Islet precursor cell (in vitro differentiated cells): Measurements from ENCODE around the gene MEIS1.

Experiments used
- DNase-seq: peaks from one replicate; pipeline ENCODE4 v3.0.0-alpha.2; 2018

MEIS1 gene

DNA sequence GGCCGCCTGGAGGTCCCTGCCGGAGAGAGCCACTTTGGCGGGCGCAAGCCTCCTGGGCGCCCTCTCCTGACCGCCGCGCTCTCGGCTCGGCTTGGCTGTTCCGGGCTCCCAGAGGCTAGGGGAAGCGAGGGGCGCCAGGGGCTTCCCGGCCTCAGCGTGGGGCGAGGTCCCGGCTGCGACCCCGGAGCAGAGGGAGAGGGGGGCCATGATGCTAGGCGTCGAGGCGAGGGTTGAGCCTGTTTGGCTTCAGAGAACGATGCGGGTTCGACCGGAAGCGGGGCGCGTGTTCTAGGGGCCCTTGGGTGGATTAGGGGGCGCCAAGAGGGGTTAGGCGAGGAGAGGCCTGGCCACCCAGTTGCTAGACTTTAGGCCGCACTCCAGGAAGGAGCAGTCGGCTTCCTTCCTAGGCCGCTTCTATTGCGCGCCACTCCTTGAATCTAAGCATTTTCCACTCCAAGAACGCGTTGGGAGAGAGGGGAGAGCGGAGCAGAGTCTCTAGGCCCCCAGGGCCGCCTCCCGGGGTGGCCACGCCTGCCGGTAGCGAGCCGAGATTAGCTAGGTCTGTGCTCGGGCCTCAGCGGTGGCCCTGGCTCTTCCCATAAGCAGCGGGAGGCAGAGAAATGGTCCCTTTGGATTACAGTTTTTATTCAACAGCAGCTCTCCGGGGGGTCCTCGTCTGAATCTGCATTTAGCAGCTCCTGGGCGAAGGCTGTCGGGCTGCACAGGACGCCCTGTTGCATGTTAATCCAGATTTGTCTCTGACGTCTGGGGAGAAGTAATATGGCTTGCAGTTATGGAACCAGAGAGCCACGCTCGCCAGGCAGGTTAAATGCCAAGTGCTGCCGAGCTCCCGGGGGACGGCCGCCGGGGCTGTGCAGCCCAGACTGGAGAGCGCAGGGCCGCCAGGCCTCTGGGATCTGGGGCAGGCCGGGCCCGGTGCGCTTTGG is 11.3 kb downstream of the MEIS1 start:
- peak; percentile 86 for DNase-seq

DNA sequence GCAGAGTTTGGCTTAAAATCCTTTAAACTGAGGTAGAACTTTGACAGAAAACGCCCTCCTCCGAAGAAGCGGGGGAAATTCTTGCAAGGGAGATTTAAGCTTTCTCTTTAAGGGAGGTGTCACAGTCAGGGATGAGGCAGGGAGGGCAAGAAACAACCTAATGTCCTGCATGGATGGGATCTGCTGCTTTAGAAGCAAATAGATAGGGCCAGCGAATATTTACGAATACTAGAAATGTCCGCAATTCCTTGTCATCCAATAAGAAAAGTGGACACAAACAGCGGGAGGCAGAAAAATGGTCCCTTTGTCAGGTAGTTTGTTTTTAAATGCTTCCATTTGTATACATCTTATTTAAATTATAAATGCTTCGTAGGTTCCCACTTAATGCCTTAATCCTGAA is 12.0 kb downstream of the MEIS1 start:
- no peak for DNase-seq

DNA sequence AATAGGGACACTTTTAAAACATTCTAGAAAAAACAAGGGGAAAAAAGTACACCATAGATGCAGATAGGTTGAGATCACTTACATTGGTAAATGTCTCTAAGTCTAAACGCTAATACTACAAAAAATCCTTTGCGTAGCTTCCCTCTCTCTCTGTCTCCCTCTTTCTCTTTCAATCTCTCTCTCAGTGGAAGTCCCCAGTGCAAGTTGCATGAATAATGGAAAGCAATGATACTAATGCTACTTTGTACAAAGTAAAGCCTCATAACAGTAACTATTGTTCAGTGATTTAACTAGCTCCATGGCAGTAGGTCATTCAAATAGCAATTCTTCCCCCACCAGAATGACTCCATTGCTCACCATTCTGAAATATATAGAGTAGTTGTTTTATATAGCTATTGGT is 12.8 kb downstream of the MEIS1 start:
- no peak for DNase-seq

DNA sequence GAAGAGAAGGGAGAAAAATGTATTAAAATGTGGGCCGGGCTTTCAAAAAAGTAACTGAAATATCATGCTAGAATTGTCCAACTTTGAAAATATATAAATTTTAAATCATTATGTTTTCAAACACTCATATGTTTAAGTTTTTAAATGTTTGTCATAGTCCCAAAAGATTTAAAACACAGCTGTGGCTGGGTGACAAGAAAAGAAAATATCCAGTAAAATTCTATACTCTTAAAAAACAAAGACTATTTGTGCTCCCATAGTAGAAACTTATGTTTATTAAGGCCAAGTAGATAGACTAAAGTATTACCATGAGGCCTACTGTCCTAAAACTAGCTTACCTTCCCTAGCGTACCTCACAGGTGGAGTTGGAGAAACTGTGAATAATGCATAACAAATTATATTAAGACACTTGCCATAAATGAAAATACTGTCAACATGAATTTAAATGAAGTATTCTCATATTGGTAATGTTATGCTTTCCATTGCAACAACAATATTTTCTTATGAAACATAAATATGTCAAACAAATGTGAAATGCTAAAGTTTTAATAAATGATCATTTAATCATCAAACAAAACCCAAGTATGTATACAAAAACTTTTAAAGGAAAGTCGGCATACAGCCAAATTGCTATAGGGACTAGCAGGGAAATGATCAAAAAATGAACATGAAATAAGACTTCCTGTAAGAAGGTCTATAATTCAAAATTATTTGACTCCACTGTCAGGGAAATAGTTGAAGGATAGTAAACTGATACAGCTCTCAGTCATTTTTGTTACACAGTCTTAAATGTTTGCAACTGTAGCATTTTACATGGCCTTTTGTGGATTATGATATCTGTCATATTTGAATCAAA is 13.4 kb downstream of the MEIS1 start:
- DNase-seq = no peak

DNA sequence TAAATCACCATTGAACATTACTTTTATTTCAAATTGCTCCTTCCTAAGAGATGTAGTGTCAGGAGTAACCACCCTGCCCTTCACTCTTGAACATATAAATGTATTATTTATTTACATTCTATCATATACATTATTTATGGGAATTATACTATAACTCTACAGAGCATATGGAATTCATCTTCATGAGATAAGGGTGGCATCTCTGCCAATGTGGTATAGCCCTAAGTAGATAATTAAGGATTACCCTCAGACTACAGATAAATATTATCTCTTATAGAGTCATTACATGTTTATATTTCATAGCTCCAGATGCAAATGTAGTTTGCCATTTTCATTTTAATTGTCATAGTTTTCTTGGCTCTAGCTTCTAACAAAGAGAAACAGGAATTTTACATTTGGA is 17.3 kb downstream of the MEIS1 start:
- DNase-seq = no peak

DNA sequence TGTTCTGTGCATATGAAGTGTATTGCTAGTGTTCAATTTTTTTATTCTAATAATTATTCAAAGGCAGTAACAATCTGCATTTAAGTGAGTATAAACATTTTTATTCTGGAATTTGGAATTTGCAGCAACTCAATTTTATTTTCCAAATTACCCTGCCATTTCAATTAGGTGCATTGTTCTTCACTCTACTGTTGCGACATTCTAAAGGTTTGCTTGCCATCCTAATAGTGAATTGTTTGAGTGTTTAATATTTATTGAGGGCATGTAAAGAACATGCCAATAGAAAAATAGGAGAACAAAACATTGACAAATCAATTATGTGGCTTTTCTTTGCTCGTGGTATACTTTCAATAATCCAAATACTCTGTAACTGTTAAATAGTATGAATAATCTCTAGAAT is 18.0 kb downstream of the MEIS1 start:
- no peak for DNase-seq

DNA sequence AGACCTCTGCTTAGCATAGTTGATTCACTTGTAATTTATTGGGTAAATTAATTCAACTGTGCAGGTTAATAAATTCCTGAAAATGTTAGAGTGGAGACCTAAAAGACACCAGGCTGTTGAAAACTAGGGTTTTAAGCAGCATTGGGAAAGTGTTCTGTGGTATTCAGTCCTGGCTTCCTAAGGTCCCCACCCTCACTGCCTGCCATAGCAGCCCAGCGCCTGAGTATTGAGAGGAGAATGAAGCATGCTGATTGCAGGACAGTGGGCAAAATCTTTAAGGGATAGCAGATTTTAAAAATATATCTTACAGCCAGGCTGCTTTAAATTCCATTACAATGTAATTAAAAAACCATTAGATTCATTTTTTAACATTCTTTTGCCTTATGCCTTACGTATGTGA is 20.6 kb downstream of the MEIS1 start:
- no peak for DNase-seq

DNA sequence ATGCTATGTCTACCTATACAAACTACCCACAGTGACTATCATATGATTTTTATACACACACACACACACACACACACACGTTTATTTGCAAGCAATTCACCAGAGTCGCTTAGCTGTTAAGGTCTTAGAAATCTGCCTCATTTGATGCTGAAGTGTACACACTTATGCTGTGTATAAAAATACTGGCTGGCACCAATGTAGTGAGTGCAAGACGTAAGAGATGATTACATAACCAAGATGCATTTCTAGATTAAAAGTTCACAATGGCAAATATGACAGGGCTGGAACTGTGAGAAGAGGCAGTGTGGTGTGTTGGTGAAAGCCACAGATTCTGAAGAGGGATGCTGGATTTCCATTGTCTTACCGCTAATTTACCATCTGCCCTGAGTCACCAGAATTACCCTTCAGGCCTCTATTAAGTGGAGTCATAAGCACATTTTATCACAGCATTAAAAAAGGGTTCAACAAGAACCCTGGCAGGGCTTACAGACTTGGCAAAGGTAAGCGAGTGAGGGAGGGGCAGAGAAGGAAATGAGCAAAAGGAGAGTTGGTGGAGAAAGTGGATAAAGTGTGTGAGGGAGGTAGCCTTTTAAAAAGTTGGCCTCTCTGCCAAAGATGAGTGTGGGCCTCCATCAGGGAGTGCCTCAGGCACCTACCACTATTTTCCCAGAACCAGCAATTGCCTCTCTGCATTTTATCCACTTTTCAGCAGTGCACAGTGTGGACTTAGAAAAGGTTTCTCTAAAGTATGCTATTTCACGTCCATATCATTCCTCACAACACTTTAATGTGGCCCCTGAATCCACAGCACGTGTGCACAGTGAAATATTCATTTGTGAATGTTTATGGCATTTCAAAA is 21.5 kb downstream of the MEIS1 start:
- DNase-seq = no peak

DNA sequence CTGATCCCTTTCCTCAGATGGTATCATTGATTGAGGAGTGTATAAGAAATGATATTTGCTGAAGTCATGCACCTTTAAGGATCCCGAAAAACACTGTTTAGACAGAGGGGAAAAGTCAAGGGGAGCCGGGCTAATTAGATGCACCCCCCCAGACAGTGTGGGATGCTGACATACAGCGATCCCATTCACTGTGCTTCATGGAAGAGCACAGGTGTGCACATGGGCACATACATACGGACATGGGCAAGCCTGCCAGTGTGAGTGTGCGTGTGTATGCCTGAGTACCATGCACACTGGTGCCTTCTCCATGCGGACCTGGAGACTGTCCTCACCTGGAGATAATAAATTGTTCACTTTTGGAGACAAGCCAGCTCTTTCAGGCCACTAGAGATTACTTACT is 22.6 kb downstream of the MEIS1 start:
- DNase-seq = no peak

DNA sequence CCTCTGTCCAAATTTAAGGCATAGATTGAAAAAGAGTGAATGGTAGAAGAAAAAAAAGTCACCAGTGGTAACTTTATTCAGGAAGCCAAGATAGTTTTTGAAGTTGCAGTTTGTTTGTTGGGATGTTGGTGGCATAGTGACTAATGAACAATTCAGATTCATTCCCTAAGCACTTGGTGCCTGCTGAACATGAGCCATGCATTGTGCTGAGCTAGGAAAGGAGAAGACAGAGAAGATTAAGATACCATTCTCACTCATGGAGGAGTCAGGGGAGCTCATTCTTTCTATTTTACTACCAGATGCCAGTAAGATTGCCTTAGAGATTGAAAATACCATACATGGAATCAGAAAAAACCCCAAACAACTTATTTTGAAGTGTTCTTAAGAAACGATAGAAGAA is 25.1 kb downstream of the MEIS1 start:
- DNase-seq = no peak

DNA sequence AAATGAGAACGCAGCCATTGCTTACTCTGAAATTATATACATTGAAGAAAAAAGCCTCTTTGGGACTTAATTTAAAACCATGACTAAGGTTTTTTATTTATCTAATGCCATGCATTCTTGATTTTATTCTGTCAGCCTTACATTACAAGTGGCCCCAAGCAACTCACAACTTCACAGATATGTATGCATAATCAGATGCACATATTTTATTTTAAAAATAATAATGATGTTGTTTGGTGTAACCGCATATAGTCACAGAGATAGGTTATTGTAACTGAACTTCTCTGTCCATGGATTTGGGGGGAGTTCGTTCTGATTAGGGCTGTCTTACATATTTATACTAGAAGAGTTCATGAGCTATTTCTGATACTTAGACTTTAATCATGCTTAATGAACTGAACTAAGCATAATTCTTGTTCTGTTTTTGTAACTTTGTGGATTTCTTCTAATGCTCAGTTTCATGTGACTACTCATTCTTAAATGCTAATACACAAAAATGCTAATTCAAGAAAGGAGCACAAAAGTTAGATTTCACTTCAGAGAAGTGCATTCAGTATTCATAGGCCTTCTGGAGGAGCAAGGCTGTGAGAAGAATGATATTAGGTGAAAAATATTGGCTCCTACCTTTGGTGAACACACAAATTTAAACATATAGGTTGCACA is 26.2 kb downstream of the MEIS1 start:
- no peak for DNase-seq

DNA sequence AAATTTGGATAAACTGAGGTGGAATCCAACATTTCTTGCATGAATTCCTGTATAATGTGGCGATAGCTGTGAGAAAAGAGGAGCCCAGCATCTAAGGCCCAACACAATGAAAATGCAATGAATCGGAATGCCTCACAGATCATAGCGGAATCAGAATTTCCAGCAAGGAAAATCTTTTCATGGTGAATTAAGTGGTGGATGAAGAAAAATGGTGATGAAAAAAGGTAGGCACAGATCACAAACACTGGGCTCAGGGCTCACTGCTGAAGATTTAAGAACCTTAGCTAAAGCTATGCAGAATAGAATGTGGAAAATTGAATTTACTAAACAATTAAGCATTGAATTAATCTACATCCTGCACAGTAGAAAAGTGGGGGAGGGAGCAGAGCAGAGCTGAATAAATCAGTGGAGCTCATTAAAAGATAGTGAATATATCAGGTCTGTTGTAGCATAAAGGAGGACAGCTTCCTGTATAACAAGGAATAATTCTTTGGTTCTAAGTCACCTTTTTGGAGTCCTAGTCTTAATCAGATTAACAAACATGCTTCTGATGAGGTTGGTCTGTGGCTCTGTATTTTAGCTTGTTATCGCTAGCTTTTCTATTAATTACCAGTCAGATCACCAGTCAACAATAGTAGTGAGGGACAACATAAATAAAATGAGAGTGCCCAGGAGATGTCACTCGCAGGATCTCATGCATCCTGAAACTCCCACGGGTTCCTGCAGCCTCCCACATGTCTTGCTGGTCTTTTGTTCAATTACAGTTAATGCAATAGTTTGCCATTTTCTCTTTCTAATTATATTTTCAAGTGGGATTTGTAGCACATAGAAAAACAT is 27.0 kb downstream of the MEIS1 start:
- no peak for DNase-seq

DNA sequence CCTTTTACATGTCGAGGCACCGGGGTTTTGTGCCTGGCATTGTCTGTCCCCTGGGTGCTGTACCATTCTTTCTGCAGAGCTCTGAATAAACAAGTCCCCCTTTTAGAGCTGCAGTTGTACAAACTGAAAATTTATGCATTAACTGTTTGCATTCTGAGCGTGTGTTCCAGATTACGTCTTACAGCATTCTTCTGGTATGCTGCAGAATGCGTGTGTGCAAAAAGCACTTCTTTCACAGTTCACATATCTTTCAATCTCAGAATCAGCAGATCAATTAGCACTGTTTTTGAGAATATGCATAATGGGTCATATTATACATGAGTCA is 27.5 kb downstream of the MEIS1 start:
- DNase-seq = no peak

DNA sequence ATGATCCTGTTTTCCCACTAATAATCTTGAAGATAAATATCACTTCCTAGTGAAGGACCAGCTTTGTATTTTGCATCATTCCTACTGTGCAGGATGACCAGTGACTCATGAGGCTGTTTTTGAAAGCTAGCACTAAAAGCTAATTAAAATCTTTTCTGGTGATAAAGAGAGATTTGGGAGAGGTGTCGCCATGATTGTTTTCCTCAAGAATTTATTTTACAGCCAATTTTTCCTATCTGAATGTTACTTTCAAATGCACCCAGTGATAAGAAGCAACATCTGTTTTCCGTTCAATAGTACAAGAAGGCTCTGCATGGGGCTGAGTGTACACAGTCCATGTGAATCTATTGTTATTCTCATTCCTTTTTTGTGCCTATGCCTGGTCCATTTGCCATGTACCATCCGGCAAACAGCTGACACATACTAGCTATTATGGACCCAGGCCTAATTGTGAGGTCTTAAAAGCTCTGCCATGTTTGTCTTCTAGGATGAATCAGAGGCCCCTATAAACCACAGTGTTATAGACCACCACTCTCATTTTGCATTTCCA is 28.4 kb downstream of the MEIS1 start:
- no peak for DNase-seq

DNA sequence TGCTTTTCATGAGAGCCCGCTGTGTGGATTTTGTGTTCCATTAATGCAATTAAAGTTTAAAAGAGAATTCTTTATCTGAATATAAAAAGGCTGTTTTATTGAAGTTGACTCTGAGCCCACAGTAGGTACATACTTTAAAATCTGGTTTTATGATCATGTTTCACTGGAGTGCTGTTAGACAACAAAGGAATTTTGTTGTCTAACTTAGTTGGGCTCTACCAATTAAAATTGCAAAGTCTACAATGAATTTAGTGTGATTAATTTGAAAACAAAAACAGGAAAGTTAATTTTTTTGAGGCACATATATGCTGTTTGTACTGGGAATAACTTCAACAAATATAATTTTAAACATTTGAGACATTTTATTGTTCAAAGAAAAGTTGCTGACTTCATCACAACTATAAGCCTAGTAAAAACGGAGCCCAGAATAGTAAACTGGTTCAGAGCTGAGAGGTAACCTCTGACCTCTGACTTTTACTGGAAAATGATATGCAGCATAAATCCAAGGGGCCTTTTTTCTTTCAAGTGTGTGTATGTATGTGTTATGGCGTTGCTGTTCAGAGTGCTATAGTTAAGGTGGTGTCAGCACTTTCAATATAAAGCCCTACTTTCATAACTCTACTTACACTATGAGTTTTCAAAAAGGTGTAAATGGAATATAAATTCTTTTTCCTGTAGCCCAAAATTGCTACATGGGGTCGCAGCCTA is 30.2 kb downstream of the MEIS1 start:
- DNase-seq = no peak

DNA sequence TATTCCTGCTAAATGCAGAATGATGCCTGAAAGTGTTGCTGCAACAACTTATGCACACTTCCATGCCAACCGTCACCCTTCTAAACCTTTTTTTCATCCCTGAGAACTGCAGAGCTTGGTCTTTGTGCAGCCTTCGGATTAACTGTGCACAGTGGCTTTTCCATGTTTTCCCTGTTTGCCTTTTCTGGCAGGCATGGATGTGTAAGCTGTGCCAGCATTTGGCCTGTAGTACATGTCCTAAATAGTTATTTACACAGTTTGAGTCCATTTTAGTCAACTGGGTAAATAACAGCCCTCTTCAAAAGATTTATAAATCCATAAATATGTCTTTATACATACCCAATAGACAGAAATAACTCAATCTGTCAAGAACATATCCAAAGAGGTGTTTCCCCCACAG is 31.5 kb downstream of the MEIS1 start:
- no peak for DNase-seq

DNA sequence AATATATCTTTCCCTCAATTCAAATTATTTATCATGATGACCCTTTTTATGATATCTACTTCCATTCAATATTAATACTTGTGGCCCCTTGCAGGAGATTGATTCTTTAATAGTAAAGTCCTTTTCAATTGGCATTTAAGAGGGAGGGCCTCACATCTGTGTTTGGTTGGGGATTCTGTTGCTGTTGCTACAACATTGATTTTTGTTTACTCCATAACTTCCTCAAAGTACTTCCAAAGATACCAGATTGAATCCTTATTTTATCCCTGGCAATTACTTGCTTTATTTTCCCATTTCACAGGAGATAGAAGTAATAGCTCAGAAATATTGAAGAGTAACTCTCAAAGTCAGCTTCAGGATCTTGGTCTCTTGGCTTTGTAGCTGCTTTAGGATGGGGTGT is 32.8 kb downstream of the MEIS1 start:
- DNase-seq = no peak

DNA sequence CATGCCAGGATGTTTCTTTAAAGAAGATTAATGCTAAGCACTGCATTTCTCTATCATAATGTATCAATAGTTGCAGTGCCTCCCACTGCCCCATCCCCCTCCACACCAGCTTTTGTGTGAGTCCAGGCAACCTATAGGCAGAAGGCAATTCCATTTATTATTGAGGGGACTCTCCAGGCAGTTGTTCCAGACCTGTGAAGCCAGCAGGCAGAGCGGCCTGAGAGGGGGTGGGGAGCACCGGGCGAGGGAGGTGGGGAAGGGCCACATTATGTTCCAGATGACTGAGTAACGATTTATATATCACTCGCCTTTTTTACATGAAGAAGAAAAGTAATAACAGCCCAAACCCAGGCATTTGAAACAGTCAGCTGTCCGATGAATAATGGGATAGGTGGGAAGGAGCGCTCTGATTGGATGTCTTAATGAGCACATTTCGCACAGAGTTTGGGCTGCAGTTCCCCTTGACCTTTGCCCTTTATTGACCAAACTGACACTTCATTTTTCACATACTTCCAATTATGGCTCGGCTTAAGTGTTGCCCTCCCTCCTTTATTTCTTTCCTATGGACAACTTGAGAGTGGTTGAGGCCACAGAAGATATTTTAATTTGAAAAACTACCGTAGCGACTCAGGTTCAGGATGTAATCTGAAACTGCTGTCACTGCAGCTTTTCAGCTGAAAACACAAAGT is 34.4 kb downstream of the MEIS1 start:
- no peak for DNase-seq

DNA sequence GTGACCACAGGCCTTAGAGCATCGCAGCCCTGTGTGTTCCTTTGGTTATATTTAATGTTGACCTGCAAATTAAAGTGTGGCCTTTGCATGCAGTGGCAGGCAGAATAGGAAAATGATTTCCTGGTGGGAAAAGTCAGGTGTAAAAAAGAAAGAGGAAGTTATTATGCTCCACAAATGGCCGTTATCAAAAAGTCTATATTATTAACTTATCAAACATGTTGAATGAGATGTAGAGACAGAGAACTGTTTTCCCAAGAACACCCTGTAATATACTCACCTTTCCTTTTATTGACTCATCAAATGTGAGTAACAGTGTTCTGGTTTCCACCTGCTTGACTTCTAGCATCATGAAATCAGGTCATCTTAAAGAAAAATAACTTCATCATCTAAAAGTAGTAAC is 35.3 kb downstream of the MEIS1 start:
- DNase-seq = no peak

DNA sequence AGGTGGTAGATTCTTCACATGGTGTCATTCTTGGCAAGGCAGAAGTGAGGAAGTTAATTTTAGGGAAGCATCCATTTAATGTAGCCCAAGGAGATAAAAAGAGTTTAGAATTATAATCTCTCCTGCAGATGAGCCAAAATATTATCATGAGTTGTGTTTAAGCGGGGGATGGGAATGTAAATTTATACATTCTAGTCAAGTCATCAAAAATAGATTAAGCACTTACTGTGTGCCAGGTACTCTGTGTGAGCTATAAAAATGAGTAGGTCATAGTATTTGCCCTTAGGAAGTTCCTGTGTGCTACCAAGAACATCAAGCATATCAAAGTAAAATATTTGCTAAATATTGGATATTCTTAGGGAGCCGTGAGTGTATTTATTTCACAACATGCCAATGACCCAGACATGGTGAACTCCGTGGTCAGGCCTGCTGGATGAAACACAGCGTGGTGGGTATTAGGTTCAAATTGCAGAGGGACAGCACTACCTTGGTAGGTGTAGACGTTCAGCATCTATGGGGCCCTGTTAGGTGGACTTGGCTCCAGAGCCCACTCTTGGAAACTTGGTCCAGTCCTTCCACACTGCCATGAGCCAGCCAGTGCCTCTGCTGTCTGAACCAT is 37.4 kb downstream of the MEIS1 start:
- no peak for DNase-seq
